Pons (tissue), 1 donor: Measurements from ENCODE around the gene CES5A.
"Not testable (repeated sequence)": the region's sequence is repeated elsewhere in the genome, so short reads cannot be mapped to it uniquely, and the experiment has no call there.

Experiments
- DNase-seq: peaks from one replicate; pipeline ENCODE4 v3.0.0-alpha.2; 2016; ENCODE audit warnings: low spot score

Gene CES5A, protein sequence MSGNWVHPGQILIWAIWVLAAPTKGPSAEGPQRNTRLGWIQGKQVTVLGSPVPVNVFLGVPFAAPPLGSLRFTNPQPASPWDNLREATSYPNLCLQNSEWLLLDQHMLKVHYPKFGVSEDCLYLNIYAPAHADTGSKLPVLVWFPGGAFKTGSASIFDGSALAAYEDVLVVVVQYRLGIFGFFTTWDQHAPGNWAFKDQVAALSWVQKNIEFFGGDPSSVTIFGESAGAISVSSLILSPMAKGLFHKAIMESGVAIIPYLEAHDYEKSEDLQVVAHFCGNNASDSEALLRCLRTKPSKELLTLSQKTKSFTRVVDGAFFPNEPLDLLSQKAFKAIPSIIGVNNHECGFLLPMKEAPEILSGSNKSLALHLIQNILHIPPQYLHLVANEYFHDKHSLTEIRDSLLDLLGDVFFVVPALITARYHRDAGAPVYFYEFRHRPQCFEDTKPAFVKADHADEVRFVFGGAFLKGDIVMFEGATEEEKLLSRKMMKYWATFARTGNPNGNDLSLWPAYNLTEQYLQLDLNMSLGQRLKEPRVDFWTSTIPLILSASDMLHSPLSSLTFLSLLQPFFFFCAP

DNA sequence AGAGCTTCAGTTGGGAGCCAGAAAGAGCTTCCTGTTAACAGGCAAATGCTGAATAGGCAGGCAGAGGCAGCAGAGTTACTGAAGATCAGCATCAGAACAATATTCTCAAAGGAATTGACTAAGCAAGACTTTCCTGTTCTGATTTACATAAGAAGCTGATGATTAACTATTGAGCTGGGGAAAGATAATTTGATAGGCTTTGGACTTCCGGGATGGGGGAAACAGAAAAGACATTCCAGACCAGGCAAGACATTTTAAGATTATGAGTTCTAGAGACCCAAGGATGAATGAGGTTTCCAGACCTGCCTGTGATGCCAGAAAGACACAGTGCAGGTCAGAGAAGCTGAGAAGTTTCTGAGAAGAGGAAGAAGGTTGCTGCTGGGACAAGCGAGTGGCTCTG lies at the start of gene CES5A:
Gene CES5A, minus strand, starts transcription at position 101 of the 400 bp plus-strand sequence. CDS start 152 bp downstream, outside the sequence.
- DNase-seq: no peak

DNA sequence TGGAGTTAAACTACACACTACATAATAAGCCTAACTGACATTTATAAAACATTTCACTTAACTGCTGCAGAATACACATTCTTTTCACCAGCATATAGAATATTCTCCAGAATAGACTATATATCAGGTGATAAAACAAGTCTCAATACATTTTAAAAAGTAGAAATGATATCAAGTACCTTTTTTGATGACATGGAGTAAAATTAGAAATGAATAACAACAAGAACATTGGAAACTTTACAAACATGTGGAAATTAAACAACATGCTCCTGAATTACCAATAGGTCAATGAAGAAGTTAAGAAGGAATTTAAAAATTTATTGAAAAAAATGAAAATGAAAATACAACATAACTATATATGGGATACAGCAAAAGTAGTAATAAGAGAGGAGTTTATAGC lies 47.5 kb upstream of the CES5A start:
- DNase-seq: no peak

DNA sequence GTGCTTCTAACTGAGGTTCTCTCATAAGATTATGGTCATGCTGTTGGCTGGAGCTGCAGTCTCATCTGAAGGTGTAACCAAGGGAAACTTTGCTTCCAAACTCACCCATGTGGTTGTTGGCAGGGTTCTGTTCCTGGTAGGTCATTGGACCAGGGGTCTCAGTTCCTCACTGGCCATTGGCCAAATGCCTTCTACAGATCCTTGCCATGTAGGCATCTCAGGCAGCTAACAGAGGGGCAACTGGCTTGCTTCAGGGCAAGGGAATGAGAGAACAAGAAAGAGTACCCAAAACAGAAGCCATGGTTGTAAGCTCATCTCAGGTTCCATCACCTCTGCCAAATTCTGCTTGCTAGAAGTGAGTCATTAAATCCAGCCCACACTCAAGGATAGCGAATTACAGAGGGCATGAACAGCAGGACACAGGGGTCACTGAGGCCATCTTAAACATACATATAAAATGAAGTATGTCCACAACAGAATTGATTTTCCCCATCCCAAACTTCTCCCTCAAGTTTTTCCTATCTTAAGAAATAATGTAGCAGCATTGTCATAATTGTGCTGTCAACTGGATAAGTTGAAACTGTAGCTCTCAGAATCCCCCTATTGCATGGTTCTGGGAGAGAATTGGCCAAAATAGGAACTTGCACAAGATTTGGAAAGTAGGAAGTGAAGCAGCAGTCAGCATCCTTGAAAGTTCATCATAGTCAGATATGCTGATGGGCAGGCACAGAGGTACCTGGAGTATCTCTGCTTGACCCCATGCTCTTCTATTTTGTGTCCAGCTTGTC lies 42.4 kb upstream of the CES5A start:
- DNase-seq: no peak

DNA sequence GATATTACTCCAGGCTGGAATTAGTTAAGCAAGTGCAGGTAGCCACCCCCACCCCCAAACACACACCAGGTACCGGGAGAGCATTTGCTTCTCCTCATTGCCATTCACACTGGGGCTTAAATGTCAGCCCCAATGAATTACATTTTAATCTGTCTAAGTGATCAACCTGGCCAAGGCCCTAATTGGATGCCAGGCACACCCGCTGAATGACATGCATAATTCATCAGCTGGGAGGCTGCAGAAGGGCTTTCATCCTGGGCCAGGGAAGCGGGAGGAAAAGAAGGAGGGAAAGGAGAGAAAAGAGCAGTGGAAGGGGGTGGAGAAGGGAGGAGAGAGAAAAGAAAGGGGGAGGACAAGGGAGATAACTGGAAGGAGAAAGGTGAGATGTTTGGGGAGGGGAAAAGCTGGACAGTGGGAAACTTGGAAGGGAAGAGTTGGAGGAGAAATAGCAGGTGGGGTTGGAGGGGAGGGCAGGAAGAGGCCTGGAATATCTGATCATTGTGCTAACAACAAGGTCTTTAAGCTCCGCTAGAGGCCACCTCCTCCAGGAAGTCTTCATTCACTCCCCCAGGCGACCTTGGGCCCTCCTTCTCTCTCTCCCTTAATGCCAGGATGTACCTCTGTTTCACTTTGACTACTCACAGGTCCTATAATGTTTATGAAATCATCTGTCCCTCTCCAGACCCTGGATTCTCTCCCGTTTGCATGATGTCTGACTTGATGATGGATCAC lies 40.1 kb upstream of the CES5A start:
- DNase-seq: no peak

DNA sequence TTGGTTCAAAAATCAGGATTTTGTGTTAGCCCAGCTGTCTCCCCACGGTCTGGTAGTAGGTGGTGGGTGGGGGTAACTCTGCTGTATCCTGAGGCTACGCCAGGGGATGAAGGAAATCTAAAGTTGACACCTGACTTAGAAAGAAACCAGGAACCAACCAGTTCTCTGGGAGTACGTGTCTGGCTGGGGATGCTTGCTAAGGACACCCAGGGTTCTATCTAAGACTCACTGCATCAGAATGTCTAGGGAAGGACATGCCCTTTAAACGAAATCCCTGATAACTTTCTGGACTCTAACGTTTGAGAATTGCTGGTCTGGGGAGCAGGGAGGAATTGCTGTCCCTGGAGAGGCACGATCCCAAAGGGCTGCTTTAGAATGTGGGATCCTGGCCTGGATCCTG lies 39.2 kb upstream of the CES5A start:
- DNase-seq: no peak

DNA sequence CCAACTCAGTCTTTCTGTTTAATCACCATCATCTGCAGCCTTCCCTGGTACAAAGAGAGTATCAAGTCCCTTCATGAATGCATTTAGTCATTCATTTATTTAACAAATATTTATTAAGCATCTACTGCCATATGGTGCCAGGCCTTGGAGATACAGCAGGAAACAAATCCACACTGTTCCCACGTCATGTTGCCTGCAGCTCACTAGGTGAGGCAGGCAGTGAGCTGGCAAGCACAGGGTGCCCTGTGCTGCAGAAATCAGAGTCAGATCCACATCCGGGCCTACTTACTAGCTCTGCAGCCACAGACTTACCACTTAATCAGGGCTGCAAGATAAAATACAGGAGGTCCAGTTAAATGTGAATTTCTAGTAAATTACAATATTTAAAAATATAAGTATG lies 38.5 kb upstream of the CES5A start:
- DNase-seq: peak; percentile 11

DNA sequence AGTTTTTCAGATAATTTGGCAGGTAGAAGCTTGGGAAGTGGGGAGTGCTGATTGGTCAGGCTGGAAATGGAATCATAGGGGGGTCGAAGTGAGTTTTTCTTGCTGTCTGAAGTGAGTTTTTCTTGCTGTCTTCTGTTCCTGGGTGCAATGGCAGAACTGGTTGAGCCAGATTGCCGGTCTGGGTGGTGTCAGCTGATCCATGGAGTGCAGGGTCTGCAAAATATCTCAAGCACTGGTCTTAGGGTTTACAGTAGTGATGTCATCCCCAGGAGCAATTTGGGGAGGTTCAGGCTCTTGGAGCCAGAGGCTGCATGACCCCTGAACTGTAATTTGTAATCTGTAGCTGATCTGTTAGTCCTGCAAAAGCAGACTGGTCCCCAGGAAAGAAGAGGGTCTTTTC lies 37.9 kb upstream of the CES5A start:
- DNase-seq: not testable (repeated sequence)

DNA sequence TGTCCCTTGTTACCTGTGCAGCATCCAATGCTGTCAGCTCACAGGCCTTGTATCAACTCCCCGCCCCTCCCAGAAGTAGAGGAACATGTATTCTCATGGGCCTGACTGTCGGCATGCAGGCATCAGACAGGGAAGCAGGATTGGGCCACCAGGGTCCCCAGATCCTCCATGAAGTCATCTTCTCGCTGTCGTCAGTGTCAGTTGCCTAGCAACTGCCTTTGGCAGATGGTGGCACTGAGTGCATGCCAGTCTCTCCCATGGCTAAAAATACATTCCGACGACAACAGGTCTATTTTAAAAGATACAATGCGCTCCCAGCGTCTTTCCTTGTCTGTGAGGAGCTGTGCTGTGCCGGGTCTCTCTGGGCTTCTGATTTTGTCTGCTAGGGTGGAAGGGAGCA lies 36.8 kb upstream of the CES5A start:
- DNase-seq: peak; percentile 21

DNA sequence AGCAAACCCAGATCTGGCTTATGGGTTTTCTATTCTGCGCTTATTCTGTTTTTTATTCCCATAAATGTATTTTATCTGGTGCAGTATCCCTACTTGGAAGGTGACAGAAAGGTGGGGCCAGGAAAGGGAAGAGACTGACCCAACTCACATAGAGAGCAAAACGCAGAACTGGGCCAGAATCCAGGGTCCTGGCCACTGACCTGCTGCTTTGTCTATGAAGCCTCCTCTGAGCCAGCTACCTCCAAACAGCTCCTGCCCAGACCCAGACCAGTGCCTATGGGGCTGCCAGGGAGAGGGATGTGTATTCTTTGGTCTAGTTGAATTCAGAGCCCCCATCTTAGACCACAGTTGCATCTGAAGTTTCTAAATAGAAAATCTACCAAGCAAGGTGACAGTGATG lies 36.4 kb upstream of the CES5A start:
- no peak for DNase-seq

DNA sequence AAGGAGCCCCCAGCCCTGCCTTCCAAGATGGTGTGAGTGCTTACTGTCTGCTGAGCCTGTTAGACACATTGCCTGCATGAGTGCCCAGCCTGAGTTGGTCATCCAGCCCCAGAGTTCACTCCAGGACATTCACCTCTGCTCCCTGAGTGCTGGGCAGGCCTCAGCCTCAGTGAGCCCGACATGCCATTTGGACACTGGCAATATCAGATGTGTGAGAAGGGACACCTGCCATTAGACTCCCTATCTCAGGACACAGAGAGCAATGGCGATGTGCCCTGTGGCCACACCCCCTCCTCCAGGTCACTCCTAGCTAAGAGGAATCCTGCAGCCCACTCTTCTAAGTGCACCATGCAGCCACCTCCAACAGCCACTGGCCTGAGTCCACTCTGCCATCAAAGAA lies 34.7 kb upstream of the CES5A start:
- no peak for DNase-seq

DNA sequence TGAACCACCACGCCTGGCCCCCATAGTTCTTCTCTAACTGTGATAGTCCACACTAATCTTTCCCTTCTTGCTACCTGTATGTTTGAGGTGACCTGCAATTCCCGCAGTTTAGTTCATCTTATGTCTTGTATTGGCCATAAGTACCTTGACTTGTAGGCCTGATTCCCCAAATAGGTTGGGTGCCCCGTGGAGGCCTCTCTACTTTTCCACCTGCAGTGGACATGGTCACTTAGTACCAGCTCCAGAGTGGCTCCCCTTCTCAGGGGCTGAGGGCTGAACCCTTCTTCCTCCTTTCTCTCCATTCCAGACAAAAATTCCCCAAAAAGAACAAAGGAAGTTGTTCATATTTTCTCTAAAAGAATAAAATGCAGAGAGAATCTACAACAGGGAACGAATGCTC lies 33.5 kb upstream of the CES5A start:
- no peak for DNase-seq

DNA sequence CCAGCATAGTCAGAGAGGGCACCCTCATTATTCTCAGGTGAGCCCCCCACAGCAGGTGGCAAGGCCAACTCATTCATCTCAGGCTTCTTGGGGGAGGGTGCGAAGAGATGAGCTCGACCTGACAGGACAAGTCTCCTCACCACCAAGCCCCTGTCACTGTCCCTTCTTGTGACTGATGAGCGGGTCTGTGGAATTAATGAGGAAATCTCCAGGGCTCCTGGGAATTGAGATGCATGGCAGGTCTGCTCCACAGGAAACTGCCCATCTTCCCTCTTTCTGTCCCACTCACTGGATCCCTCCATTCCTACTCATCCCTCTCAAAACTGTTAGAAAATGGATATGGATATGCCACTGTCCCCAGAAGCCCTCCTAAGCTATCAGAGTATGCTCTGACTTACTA lies 32.5 kb upstream of the CES5A start:
- DNase-seq: no peak

DNA sequence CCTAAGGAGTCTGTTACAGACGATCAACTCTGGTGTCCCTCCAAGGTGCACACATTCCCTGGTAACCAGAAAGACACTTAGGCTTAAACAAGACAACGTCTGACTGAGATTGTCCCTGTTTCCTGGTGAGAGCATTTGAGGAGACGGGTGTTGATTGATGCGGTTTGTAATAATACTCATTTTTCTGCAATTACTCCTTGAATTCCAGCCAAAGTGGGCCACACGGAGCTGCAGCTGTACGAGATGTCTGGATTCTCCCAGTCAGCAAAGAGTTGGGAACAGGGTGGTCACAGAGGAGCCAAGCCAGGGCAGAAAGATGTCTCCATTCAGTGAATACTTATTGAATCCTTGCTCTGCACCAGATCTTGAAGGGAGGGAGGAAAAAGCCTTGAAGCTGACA lies 30.9 kb upstream of the CES5A start:
- no peak for DNase-seq

DNA sequence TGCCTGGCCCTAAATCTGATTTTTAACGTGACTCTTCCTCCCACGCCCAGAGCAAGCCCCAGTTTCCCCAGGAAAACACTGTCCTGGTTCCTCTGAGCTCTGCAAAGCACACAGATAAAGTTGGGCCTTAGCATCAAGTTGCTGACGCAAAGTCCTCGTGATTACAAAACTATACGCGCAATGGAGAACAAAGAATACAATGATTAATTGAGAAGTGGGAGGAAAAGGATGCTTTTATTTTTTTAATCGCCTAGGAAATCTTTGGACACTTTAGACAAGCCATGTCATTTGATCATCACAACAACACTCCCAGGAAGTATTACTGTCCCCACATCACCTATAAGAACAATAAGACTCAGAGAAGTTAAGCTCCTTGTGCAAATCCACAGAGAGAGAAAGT lies 30.5 kb upstream of the CES5A start:
- no peak for DNase-seq

DNA sequence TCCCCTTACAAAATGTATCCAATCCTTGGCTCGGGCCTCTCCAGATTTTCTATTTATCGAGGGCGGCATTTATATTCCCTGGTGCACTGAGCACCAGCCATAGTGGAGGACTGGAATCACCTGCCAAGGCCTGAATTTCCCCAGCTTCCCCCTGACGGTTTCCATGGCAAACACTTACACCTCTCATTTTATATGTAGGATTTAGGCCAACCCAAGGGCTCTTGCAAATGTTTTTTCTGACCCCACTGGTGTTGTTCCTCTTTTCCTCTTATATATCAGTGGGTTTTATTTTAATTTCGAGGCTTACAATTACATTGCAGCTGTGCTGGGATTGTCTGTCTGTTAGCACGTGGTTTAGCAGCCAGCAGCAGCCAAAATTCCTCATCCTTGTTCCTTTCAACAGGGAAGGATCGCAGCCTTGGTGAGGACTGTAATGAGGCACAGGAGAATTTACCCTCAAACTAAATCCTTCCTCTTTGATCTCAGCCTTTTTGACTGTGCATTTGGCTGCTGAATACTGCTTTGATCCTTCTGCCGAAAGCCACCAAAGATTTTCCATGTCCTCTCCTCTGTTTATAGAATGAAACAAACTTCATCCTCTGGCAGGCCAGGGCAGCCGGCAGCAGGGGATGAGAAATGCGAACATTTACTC lies 26.5 kb upstream of the CES5A start:
- DNase-seq: no peak

DNA sequence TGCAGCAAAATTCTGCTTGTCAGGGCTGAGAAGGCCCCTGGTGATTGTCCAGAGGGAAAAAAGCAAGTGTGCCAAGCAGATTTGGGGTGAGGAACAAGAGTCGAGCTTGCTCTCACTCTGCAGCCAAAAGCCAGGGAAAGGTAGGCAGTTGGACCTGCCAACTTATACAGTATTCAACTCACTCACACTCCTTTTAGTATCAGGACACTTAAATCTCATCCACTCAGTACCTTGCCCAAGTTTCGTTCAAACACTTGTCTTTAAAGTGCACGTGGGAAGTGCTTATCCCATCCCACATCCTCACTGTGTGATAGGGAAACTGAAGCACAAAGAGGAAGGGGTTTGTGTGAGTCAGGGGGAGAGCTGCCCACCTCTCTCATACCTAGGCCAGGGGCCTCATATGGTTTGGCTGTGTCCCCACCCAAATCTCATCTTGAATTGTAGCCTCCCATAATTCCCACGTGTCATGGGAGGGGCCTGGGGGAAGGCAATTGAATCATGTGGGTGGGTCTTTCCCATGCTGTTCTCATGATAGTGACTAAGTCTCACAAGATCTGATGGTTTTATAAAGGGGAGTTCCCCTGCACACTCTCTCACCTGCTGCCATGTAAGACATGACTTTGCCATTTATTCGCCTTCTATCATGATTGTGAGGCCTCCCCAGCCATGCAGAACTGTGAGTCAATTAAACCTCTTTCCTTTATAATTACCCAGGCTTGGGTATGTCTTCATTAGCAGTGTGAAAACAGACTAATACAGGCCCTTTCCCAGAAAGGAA lies 25.6 kb upstream of the CES5A start:
- no peak for DNase-seq

DNA sequence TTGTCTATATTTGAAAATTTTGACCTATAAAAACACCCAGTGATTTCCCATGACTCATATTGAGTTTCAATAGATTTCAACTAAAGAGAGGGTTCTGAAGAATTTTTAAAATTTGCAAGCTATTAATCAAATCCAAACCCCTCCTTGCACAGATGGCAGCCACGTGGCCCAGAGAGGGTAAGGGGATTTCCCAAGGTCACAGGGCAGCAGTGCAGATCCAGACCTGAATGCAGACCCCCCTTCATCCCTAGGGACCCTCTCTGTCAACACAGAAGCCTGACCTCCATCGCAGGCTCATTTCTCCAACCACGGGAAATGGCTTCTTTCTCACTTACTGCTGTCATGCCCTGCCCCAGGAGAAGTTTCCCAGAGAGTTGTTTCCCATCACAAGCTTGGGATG lies 24.7 kb upstream of the CES5A start:
- no peak for DNase-seq

DNA sequence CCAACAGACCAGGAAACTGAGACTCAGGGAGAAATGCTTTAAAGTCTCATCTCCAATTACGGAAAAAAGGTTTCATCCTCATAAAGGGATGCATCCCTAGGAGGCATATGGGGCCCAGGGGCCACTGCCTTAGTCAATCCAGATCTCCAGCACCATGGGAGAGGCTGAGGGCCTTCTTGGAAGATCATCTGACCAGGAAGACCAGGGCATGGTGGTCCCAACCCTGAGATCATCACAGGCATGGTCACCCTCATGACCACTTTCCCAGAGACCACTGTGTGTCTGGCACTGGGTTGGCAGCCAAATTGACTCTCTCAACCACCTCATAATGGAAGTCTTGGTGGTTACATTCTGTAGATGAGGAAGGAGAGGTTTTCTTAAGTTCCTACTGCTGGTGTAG lies 23.4 kb upstream of the CES5A start:
- DNase-seq: no peak

DNA sequence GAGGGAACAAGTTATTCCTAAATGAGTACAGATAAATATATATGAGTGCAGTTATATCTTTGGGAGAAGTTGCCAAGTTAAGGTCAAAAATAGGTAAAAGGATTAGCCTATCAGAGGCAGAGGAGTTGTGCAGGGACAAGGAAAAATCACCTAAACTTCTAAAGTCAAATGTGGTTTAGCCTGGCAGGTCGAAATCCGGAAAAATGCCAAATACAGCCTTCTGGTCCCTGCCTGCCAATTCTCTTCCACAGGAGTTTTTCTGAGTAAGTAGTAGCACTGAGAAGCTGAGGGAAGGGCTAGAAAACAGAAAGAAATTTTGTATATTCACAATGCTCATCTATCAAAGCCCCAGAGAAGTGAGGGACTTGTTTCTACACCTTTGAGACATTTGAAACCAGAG lies 17.6 kb upstream of the CES5A start:
- DNase-seq: no peak

DNA sequence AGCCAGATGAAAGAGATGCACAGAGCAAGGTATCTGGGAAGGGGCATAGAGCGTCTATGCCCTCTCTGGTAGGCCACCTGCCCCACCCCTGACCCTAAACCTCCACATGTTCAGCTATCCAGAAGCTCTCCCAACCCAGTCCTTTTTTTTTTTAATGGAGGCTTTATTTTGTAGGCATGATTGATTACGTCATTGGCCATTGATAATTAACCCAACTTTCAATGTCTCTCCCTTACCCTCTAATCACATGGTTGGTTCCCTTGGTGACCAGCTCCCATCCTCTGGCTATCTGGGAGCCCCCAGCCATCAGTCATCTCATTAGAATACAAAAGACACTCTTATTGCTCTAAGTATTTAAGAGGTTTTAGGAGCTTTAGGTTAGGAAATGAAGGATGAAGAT lies 14.3 kb upstream of the CES5A start:
- DNase-seq: no peak

DNA sequence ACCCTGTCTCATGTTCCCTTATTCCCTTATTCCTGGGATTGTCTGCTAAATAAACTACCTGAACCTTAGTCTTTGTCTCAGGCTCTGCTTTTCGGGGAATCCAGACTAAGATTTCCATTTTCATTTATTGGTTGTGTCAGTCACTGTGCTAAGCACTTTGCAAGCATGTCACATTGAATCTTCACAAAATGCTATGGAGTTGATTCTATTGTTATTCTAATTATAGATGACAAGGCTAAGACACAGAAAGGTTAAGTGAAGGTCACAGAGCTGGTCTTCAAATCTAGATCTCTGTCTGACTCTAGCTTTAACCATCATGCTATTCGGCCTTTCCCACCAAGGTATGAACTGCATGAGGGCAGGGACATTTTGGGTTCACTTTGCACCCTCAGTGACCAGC lies 13.4 kb upstream of the CES5A start:
- DNase-seq: no peak
